Activated effector memory CD4-positive, alpha-beta T cell treated with anti-CD3 and anti-CD28 coated beads, Interleukin-2, amount 50 U/mL, for 16 hours (primary cell): Measurements from ENCODE around the gene FXR1.
"Not testable (repeated sequence)": the region's sequence is repeated elsewhere in the genome, so short reads cannot be mapped to it uniquely, and the experiment has no call there.

Experiments used
- DNase-seq: peaks from one replicate; pipeline ENCODE4 v3.0.0-alpha.2; 2020

FXR1 gene

DNA sequence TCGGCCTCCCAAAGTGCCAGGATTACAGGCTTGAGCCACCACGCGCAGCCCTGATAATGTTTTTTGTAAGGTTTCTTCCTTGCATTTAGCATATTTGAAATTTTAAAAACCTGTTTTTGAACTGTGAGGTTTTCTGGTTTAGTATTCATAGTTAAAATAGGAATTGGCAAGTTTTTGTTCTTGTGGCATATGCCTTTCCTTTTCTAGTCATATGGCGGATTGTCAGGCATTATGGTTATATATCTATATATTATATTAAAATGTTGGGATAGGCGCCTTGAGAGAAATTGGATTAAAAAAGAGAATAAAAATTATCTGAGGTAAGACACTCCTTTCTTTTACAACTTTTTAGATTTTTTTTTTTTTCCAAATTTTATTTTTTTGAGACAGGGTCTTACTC is 28.4 kb downstream of the FXR1 start:
- DNase-seq: no peak

DNA sequence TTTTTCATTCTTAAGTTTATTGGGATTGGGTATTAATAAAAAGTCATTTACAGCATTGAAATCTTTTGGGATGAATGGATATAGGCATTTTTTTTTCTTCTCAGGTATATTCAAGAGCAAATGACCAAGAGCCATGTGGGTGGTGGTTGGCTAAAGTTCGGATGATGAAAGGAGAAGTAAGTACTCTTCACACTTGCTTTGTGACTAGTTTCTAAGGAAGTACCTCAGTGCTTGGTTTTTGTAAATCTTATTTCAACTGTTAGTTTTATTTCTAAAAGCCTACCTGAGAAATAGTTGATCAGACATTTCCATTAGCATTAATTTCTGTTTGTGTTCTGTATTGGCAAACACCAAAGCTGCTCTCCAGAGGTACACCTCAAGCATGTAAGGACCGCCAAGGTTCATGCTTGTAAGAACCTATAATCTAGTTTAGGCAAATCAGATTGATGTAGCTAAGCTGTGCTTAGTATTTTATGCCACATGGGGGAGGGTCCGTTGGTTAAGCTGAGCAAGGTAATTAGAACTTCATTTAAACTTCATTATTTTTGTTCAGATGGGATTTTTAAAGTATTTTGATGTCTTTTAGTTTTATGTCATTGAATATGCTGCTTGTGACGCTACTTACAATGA is 35.4 kb downstream of the FXR1 start:
- no peak for DNase-seq

DNA sequence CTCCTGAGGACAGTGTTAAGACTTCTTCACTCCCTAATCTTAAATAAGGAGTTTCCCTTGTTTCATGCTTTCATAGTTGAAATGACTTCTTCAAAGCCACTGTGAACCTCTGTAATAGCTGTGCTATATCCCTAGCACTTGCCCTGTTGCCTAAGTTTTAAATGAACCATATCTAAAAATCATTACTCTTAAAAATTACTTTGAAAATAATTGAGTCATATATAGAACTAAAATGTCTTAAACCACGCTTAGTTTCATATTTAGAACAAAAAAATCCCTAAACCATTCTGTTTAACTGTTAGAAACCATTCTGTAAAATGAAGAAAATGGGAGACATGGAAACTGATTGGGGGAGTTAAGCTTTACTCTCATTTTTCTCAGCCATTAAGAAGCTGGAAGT is 47.2 kb downstream of the FXR1 start:
- no peak for DNase-seq

DNA sequence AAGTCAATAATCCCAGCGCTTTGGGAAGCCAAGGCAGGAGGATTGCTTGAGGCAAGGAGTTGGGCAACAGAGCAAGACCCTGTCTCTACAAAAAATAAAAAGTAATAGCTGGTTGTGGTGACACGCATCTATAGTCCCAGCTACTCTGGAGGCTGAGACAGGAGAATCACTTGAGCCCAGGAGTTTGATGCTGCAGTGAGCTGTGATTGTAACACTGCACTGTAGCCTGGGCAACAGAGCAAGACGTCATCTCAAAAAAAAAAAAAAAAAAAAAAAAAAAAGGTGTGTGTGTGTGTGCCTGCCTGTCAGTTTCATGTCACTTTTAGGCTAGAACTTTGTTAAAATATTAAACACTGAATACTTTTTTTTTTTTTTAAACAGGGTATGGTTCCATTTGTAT is 48.6 kb downstream of the FXR1 start:
- no peak for DNase-seq

DNA sequence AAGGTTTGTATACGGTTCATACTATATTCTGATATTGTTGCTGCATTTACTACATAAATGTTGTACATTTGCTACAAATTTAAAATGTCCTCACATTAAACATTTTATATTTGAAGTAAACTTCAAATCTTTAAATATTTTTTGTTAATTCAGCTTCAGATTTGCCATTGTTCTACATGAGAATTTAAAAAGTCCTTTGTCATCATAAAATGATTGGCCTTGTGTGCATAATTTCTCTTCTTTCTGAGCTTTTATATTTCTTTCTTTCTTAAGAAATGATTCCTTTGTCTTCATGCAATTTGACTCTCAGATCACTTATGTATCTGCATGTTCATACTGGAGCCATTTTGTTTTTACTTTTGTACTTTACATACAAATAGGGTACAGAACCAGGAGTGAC is 49.1 kb downstream of the FXR1 start:
- DNase-seq: no peak

DNA sequence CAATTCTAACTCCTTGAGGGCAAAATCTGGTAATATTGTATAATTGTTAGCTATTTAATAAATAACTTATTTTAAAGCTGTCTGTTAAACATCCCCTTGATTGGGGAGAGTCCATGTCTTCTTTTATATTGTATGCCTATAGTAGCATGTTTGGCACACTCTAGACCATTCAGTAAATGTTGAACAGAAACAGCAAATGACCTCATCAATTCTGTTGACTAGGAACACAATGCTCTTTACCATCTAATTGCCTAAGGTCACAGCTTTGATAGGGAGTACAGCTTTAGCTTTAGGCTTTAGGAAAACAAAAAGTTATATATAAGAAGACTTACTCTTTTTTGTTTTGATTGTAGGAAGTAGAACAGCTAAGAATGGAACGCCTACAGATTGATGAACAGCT is 50.1 kb downstream of the FXR1 start:
- DNase-seq: no peak

DNA sequence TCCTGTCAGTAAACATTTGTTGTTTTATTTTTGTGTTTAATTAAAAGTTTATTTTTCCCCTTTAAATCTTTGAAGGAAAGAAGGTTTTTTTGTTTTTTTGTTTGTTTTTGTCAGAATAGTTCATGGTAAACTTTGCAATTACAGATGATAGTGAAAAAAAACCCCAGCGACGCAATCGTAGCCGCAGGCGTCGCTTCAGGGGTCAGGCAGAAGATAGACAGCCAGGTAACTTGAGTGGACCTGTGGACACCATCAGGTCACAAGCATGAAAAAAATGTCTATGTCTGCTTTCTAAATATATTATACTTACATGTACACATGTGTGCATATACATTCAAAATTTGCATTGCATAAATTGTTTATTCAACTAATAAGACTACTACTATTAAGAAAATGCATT is 58.5 kb downstream of the FXR1 start:
- DNase-seq: no peak

DNA sequence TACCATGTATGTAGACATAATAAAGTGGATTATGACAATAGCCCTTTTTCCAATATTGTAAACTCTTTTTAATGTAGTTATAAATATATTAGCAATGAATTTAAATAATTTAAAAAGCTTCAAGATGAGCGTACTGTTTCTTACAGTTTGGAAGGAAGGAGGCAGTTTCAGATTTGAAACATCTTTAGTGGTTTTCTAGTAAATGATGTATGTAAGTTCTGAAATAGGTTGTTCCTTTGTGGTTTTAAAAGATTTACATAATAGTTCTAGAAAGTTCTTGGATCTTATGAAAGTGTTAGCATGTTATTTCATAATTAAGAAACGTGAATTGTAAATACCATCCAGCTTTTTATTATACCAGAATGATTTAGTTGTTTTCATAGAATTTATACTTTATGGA is 61.1 kb downstream of the FXR1 start:
- no peak for DNase-seq

DNA sequence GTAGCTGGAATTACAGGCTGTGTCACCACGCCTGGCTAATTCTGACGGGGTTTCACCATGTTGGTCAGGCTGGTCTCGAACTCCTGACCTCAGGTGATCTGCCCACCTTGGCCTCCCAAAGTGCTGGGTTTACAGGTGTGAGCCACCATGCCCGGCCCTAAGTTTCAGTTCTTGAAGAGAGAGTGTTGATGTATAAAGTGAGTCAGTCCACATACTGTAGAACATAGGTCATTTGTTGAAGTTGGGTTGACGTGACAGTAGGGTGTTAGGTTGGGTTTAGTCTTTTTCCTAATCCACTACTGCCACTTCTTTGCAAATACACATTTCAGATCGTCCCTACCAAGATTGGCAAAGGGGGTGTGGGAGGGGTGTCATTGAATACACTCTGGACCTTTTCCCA is 61.8 kb downstream of the FXR1 start:
- no peak for DNase-seq

DNA sequence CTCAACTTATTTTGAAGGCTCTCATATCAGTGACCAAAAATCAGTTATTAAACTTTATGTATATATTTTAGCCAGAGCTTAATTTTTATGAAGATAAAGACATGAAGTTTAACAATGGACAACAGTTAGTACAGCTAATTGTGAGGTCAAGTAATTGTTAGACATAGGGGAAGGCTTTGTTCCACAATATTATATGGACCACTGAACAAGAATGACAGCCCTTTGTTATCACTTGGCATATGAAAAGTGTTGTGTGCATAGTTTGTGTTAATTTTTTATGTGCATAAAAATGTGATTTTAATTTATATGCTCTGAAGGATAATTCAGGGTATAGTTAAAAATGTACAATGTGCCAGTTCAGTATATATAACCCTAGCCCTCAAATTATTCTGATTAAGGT is 65.0 kb downstream of the FXR1 start:
- no peak for DNase-seq

DNA sequence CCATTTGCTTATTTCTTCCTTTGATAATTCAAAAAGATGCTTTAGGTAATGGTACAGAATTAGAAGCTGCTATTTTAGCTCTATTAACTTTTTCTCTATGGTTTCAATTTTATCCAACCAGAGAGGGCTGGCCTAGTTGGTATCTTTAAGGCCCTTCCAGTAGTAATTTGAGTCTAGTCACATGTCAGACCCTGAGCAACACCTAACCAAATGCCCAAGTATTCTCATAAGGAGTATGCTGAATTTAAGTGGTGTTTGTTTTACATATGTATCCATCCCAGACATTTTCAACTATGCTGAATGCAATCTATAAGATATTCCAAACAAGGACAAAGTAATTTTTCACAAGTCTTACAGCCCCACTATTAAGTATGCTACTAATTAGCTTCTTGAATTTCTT is 67.5 kb downstream of the FXR1 start:
- no peak for DNase-seq

DNA sequence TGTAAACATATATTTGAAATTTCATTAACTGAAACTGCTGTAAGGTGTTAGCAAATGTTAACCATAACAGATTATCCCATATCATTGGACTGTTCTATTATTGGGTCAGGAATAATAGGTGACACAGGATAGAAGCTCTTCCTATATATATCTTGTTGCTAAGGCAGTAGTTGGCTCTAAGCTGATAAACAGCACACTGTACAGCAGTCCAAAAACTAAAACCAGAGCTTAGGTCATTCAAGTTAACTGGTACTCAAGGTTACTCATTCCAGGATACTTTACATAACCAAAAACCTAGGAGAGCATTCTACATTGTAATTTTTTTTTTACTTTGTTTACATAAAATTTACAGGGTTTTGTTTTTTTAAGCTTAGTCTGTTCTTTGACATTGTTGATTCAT is 68.1 kb downstream of the FXR1 start:
- DNase-seq: no peak

DNA sequence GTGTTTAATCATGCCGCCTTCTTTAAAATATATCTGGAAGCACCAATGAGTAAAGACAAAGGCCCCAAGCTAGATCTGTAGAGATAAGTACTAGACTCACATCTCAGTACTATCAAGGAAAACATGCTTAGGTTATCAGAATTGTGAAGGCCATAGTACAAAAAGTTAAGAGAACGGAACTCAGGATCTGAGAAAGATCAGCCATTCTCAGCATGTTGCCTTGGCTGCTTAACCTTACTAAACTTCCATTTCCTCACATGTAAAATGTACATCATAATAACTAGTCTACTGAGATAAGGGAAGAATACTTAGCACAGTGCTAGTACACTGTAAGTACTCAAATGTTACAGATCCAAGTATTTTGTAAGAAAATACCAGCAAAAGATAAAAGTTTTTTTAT is 69.4 kb downstream of the FXR1 start:
- no peak for DNase-seq

DNA sequence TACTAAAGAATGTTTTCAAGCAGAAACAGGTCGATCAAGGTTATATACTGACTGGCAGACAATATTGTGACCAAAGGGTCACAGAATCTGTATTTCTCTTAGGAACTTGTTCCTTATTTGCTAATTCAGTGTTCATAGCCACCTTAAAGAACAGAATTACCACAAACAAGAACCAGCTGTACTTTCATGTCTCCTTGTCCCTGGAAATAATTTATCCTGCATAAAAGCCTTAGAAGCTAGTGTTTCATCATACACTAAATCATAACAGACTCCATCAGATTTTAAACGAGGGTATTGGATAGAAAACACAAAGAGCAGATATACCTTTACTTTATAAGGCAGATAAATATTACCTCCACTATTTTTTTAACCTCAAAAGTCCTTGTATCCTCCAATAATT is 70.7 kb downstream of the FXR1 start:
- DNase-seq: no peak

DNA sequence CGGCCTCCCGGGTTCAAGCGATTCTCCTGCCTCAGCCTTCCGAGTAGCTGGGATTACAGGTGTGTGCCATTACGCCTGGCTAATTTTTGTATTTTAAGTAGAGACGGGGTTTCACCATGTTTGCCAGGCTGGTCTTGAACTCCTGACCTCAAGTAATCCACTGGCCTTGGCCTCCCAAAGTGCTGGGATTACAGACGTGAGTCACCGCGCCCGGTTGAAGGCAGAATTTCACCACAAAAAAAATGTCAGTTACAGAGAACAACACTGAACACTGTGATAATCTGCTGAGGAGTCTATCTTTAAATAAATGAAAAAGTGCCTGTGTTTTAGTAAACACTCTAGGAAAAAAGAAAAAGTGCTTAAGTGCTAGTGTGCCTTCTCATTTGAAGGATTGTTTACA is 73.9 kb downstream of the FXR1 start:
- not testable (repeated sequence) for DNase-seq

DNA sequence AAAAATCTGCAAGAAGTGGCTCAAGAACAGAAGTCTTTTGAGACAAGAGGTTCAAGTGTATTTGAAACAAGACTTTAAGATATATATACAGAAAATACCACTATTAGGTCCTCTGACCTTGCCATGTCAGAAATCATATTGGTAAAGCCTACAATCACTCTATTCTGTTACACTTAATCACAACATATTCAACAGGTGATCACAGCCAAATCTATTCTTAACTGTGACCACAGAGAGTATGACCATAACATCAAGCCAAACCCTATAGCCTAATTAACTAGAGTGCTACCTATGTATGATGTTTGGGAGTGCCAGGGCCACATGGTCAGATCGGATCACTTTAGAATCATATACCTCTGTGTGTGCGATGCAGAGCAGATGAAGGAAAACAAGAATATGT is 74.9 kb downstream of the FXR1 start:
- DNase-seq: no peak

DNA sequence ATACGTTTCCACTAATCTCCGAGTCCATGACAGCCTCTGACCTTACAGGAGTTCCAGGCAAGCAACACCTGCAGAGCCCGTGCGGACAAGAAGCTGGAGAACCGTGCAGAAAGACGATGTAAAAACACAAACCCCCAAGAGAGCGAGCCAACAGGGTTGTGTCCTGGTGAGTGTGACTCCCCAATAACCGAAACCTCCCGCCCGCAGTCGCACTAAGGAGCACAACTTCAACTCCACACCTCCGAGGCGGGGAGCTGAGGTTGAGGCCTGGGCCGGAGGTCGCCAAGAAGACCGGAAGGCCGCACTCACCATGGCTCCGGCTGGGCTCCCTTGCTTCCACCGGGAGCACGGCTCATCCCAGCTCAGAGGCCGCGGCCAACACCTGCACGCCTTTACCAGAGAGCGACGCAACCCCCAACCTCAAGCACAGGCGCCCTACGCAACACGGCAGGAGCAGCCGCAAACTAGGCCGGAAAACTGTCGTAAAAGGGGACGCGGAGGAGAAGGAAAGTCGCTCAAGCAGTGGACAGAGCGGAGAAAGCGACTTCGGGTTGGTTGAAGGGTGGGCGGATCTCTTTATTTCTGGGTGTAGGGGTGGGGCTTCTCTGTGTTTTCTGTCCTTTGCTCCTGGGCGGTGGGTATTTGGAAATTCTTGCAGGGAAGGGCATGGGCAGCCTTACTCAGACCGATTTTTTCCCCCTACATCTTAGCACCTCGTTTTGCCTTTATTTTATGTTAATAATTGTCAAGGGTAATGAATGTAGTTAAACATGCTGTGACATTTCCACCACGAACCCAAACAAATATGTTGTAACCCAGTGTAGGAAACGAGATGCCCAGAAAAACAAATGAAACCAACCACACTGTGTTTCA is 77.1 kb downstream of the FXR1 start, which contains the start of gene DNAJC19:
TSS of gene DNAJC19 (minus strand) at position 446 of the 873 bp plus-strand sequence. CDS start at position 312, 134 bp downstream.
- peak; percentile 96 for DNase-seq

DNA sequence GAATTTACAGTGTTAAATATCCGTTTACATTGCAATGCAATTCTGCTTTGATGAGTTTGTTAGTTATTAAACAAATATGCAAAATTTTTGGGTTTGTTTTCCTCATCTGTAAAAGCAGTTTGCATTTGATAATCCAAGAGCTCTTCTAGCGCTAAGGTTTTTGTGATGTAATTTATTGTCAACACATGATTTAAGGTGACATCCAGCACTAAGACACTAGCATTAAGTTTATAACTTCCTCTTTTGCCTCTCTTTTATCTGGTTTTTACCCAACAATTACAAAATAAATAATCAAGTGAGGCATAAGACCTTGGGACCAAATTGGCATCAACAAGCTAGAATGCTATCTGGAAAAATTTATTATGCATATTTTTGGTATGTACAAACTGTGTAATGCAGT is 78.0 kb downstream of the FXR1 start:
- no peak for DNase-seq

DNA sequence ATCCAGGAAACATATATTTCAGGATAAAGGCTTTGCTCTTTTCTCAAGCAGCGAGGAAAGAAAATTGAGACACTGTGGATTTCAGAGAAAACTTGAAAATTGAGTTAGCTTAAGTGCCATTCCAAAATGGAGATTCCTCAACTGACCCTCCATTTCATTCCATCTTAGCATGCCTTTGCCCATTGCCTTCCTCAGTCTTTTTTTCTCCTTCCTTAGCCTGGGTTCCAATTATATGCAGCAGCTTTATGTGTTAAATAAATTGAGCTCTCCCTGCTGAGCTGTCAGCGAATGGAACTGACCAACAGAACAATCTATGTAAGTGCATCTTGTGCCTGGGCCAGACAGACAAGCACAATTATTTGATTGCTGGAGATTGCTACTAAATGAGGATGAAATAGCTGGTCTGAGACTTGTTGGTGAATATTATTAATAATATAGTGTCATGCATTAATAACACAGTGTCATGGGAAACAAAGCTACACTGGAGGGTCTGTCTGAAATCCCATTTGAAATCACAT is 84.0 kb downstream of the FXR1 start:
- no peak for DNase-seq

DNA sequence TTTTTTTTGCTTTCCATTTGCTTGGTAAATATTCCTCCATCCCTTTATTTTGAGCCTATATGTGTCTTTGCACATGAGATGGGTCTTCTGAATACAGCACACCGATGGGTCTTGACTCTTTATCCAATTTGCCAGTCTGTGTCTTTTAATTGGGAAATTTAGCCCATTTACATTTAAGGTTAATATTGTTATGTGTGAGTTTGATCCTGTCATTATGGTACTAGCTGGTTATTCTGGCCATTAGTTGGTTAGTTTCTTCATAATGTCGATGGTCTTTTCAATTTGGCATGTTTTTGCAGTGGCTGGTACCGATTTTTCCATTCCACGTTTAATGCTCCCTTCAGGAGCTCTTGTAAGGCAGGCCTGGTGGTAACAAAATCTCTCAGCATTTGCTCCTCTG is 89.9 kb downstream of the FXR1 start:
- not testable (repeated sequence) for DNase-seq

DNA sequence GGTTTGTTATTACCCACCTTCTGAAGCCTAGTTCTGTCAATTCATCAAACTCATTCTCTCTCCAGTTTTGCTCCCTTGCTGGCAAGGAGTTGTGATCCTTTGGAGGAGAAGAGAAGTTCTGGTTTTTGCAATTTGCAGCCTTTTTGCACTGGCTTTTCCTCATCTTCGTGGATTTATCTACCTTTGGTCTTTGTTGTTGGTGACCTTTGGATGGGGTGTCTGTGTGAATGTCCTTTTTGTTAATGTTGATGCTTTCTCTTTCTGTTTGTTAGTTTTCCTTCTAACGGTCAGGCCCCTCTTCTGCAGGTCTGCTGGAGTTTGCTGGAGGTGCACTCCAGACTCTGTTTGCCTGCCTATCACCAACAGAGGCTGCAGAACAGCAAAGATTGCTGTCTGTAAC is 91.0 kb downstream of the FXR1 start:
- DNase-seq: not testable (repeated sequence)

DNA sequence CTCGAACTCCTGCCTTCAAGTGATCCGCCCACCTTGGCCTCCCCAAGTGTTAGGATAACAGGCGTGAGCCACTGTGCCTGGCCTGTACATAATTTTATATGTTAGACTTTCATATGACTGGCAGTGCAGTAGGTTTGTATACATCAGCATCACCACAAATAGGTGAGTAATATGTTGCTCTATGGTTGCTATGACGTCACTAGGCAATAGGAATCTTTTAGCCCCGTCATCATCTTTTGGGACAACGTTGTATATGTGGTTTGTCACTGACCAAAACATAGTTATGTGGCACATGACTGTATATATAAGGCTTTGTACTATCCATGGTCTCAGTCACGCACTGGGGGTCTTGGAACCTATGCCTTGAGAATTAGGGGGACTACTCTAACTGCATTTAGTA is 94.1 kb downstream of the FXR1 start:
- no peak for DNase-seq

DNA sequence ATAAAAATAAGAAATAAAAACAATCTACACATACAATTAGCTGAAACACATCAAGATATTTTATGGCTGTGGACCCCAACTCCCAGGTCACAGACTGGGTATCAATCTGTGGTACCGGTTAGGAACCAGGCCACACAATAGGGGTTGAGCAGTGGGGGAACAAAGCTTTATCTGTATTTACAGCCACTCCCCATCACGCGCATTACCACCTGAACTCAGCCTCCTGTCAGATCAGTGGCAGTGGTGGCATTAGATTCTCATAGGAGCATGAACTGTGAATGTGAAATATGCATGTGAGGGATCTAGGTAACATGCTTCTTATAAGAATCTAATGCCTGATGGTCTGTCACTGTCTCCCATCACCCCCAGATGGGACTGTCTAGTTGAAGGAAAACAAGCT is 94.8 kb downstream of the FXR1 start:
- no peak for DNase-seq

DNA sequence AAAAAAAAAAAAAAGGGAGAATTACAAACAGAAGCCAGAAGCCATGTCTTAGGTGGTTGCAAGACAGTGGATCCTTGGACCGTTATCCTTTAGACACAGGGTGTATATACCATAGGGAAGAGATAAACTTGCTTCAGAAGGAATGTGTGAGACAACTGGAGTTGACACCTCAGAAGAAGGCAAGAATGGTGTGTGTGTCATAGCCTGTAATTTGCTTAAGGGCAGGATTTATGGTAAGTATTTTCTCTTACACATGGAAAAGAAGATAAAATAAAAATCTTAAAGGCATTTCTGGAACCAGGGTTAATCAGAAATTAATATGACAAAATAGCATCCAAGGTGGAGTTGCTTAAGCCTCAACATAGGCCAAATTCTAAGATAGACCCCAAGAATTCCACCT is 96.3 kb downstream of the FXR1 start:
- no peak for DNase-seq
